IMR-90 (cell line): ENCODE measurements around the gene F2RL1. TPM values are rescaled to one million over a fixed set of nuclear protein-coding genes. Genes with fewer than 3 reads are reported as not detected.

Experiments used
- ATAC-seq: fragments of 200-7000 bp; cut with Tn5 transposase; 2 replicates; pipeline ENCODE4 v1.9.1; 2020; ENCODE audit warnings: low read depth, mild to moderate bottlenecking, moderate library complexity
- BruUV-seq: library from RNA; stranded (reverse); fragments of 400-500 nt; replicated peaks from 2 replicates; lab custom pipeline; 2021; lab: Mats Ljungman, UMichigan
- CTCF ChIA-PET: fragments of 300-600 bp; formaldehyde crosslinking; extraction: SDS; loops from one replicate; lab custom pipeline; 2021; ENCODE audit warnings: antibody characterized with exemption; lab: Yijun Ruan, JAX
- POLR2A ChIA-PET: fragments of 300-600 bp; sonication (Branson Sonifier 250); formaldehyde crosslinking; loops from one replicate; lab custom pipeline; 2022; ENCODE audit warnings: antibody characterized with exemption; ENCODE audit not compliant: unreplicated experiment; lab: Charles Lee
- DNase-seq: peaks from one replicate; pipeline ENCODE4 v3.0.0; 2013
- H2AFZ ChIP-seq: replicated peaks from 2 replicates; pipeline ENCODE3; 2013; ENCODE audit warnings: low read length, mild to moderate bottlenecking; ENCODE audit not compliant: poor library complexity
- H2AK5ac ChIP-seq: 2 replicates; pipeline ENCODE4 v1.6.1; 2013; ENCODE audit warnings: low read depth, low read length, inconsistent platforms
- H2AK9ac ChIP-seq: replicated peaks from 2 replicates; pipeline ENCODE3; 2013; ENCODE audit warnings: mild to moderate bottlenecking, low read depth, low read length, moderate library complexity; ENCODE audit not compliant: poor library complexity
- H2BK120ac ChIP-seq: 2 replicates; pipeline ENCODE4 v1.6.1; 2013; ENCODE audit warnings: low read depth, low read length, inconsistent platforms
- H2BK15ac ChIP-seq: 3 replicates; pipeline ENCODE4 v1.6.1; 2013; ENCODE audit warnings: low read depth, low read length, inconsistent platforms
- H2BK20ac ChIP-seq: 2 replicates; pipeline ENCODE4 v1.6.1; 2013; ENCODE audit warnings: low read depth, mild to moderate bottlenecking, inconsistent platforms, low read length, moderate library complexity
- H2BK5ac ChIP-seq: 2 replicates; pipeline ENCODE4 v1.6.1; 2013; ENCODE audit warnings: mild to moderate bottlenecking, low read depth, low read length, inconsistent platforms; ENCODE audit not compliant: poor library complexity, severe bottlenecking
- H3K14ac ChIP-seq: replicated peaks from 2 replicates; pipeline ENCODE4 v1.6.1; 2013; ENCODE audit warnings: low read depth, low read length, inconsistent platforms
- H3K18ac ChIP-seq: 2 replicates; pipeline ENCODE4 v1.6.1; 2013; ENCODE audit warnings: low read depth, low read length, control low read depth
- H3K23ac ChIP-seq: 2 replicates; pipeline ENCODE4 v1.6.1; 2013; ENCODE audit warnings: low read depth, low read length, inconsistent platforms
- H3K27ac ChIP-seq: 2 replicates; pipeline ENCODE4 v1.5.1; 2013; ENCODE audit warnings: mild to moderate bottlenecking, control low read depth, low read length; ENCODE audit not compliant: insufficient read depth
- H3K27me3 ChIP-seq: 2 replicates; pipeline ENCODE4 v1.6.1; 2013; ENCODE audit warnings: low read length; ENCODE audit not compliant: control insufficient read depth, insufficient read depth
- H3K36me3 ChIP-seq: 2 replicates; pipeline ENCODE4 v1.6.1; 2013; ENCODE audit warnings: low read length, mixed read lengths; ENCODE audit not compliant: control insufficient read depth, insufficient read depth
- H3K4ac ChIP-seq: 2 replicates; pipeline ENCODE4 v1.6.1; 2013; ENCODE audit warnings: low read depth, low read length, inconsistent platforms
- H3K4me1 ChIP-seq: 2 replicates; pipeline ENCODE4 v1.6.1; 2013; ENCODE audit warnings: low read length, mixed read lengths; ENCODE audit not compliant: control insufficient read depth, insufficient read depth
- H3K4me2 ChIP-seq: 2 replicates; pipeline ENCODE4 v1.6.1; 2013; ENCODE audit warnings: low read depth, mild to moderate bottlenecking, control low read depth, low read length, moderate library complexity
- H3K4me3 ChIP-seq: 2 replicates; pipeline ENCODE4 v1.5.1; 2013; ENCODE audit warnings: low read depth, mild to moderate bottlenecking, control low read depth, low read length, moderate library complexity; ENCODE audit not compliant: insufficient read depth
- H3K56ac ChIP-seq: 2 replicates; pipeline ENCODE4 v1.6.1; 2013; ENCODE audit warnings: low read length, inconsistent platforms; ENCODE audit not compliant: insufficient read depth; ENCODE audit errors: extremely low read depth
- H3K79me1 ChIP-seq, 2 experiments: 2 replicates each; pipeline ENCODE4 v1.6.1; 2013; ENCODE audit warnings: low read length in 2 of 2, inconsistent platforms in 1 of 2, low read depth in 1 of 2
- H3K9ac ChIP-seq: 2 replicates; pipeline ENCODE4 v1.6.1; 2013; ENCODE audit warnings: low read depth, low read length, control low read depth
- H3K9me1 ChIP-seq: 2 replicates; pipeline ENCODE4 v1.6.1; 2013; ENCODE audit warnings: low read length, inconsistent platforms; ENCODE audit not compliant: insufficient read depth
- H3K9me3 ChIP-seq: 2 replicates; pipeline ENCODE4 v1.6.1; 2013; ENCODE audit warnings: low read length; ENCODE audit not compliant: control insufficient read depth, insufficient read depth
- H4K20me1 ChIP-seq: 2 replicates; pipeline ENCODE4 v1.6.1; 2013; ENCODE audit warnings: low read length, inconsistent platforms; ENCODE audit not compliant: insufficient read depth
- H4K5ac ChIP-seq: 2 replicates; pipeline ENCODE4 v1.6.1; 2013; ENCODE audit warnings: mild to moderate bottlenecking, low read depth, low read length, control low read depth
- H4K8ac ChIP-seq, 2 experiments: 2 replicates each; pipeline ENCODE4 v1.6.1; 2013; ENCODE audit warnings: low read depth in 2 of 2, low read length in 2 of 2, control low read depth in 1 of 2, inconsistent platforms in 1 of 2
- H4K91ac ChIP-seq: 2 replicates; pipeline ENCODE4 v1.6.1; 2013; ENCODE audit warnings: low read depth, low read length, inconsistent platforms; ENCODE audit not compliant: insufficient read depth
- BHLHE40 ChIP-seq: fragments of 150-350 bp; IDR thresholded peaks from 2 replicates; pipeline ENCODE4 v1.6.1; 2016; ENCODE audit warnings: mild to moderate bottlenecking, low read depth, low read length
- CEBPB ChIP-seq: IDR thresholded peaks from 2 replicates; pipeline ENCODE4 v1.6.1; 2012; ENCODE audit warnings: low read depth, low read length, improper control_type of control experiment
- CTCF ChIP-seq: conservative IDR thresholded peaks from 2 replicates; pipeline ENCODE4 v1.5.1; 2012; ENCODE audit warnings: mild to moderate bottlenecking, low read depth, low read length, improper control_type of control experiment
- MAFK ChIP-seq: IDR thresholded peaks from 2 replicates; pipeline ENCODE4 v1.6.1; 2012; ENCODE audit warnings: low read depth, low read length, improper control_type of control experiment
- MAZ ChIP-seq: IDR thresholded peaks from 2 replicates; pipeline ENCODE4 v1.6.1; 2012; ENCODE audit warnings: low read depth, mild to moderate bottlenecking, low read length, improper control_type of control experiment, moderate library complexity, borderline replicate concordance
- NFE2L2 ChIP-seq: fragments of 150-350 bp; IDR thresholded peaks from 2 replicates; pipeline ENCODE4 v1.6.1; 2016; ENCODE audit warnings: low read depth, mild to moderate bottlenecking, low read length
- RAD21 ChIP-seq: IDR thresholded peaks from 2 replicates; pipeline ENCODE4 v1.6.1; 2012; ENCODE audit warnings: low read length, improper control_type of control experiment
- RCOR1 ChIP-seq: IDR thresholded peaks from 2 replicates; pipeline ENCODE4 v1.6.1; 2012; ENCODE audit warnings: mild to moderate bottlenecking, low read length, improper control_type of control experiment; ENCODE audit not compliant: insufficient replicate concordance
- RFX5 ChIP-seq: IDR thresholded peaks from 2 replicates; pipeline ENCODE4 v1.8.0; 2012; ENCODE audit warnings: low read depth, mild to moderate bottlenecking, low read length, moderate library complexity
- SMC3 ChIP-seq: fragments of 150-350 bp; IDR thresholded peaks from 2 replicates; pipeline ENCODE4 v1.6.1; 2016; ENCODE audit warnings: low read depth, mild to moderate bottlenecking, antibody characterized with exemption, low read length, moderate library complexity
- WGBS, 2 experiments: methylation state at CpG; one replicate each; pipeline versions ENCODE4 v1.1.5 to v1.1.7; 2013; ENCODE audit warnings: missing lambda C conversion rate in 2 of 2; ENCODE audit not compliant: insufficient read length in 1 of 2; ENCODE audit errors: extremely low coverage in 2 of 2; 5-methylcytosine and 5-hydroxymethylcytosine counted together
- dilution Hi-C: fragments of 300-500 bp; cut with HindIII; formaldehyde crosslinking; loops from one replicate; pipeline ENCODE4 v1.14.3; 2018; ENCODE audit warnings: low sequenced_read_pairs; ENCODE audit not compliant: unreplicated experiment
- in situ Hi-C: fragments of 300-500 bp; cut with MboI; formaldehyde crosslinking; loops from 3 replicates; pipeline ENCODE4 v1.14.3; 2019; ENCODE audit warnings: low sequenced_read_pairs, inconsistent platforms, mixed read lengths
- intact Hi-C: fragments of 100-400 bp; cut with micrococcal nuclease; formaldehyde crosslinking; loops from 2 replicates; pipeline ENCODE4 v1.10.0; 2022
- polyA plus RNA-seq, 3 experiments: library from polyadenylated mRNA; depleted of rRNA; stranded (reverse); fragments of >200 nt; gene quantifications; 2 replicates each; pipeline ENCODE4 v1.2.3, GENCODE V29; 2012; ENCODE audit warnings: low replicate concordance in 1 of 3
- total RNA-seq: library from RNA; depleted of rRNA; stranded (reverse); fragments of >200 nt; gene quantifications from 2 replicates; pipeline ENCODE4 v1.2.3, GENCODE V29; 2012
- TF ChIP-seq, protein P1 (sequence below): fragments of 150-350 bp; IDR thresholded peaks from 2 replicates; pipeline ENCODE4 v1.6.1; 2017; ENCODE audit warnings: mild to moderate bottlenecking, antibody characterized with exemption, low read length, low read depth
- TF ChIP-seq, protein P2 (sequence below): fragments of 150-350 bp; IDR thresholded peaks from 2 replicates; pipeline ENCODE4 v1.6.1; 2016; ENCODE audit warnings: low read depth, mild to moderate bottlenecking, low read length, moderate library complexity, borderline replicate concordance

The F2RL1 gene
- total and polyA plus RNA-seq, 2 of the 4 experiments (the other 2 are of a cell fraction), result 5.6 to 12.4 TPM

DNA sequence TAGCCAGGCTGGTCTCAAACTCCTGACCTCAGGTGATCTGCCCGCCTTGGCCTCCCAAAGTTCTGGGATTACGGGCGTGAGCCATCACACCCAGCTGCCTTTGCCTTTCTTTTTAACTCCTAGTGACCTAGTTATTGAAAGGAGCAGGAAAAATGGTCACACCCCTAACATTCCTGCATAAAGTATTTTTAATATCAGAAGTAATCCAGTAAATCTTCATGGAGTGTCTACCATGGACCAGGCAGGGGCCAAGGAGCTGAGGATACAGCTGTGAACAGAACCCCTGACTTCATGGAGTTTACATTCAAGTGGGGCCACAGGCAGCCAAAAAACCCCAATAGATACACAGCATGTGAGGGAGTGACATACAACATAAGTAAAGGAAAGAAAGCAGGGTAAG, 18.3 kb upstream of the F2RL1 start:
- H3K36me3 ChIP-seq, result no peaks in the 10 kb centered on the region
- no peak overlapping the region for H2AFZ ChIP-seq
- in situ Hi-C loops, result no loop called here
- no peaks in the 10 kb centered on the region for H3K9me3 ChIP-seq
- peaks cover 7% of the 10 kb centered on the region for H3K4me1 ChIP-seq
- peak overlapping the region; percentile 47; the same call in 1 of the 3 replicates for H2BK15ac ChIP-seq
- no peak overlapping the region for H4K5ac ChIP-seq
- no peak overlapping the region for H2BK20ac ChIP-seq
- no peak for ATAC-seq
- H3K9me1 ChIP-seq, result no peaks in the 10 kb centered on the region
- dilution Hi-C loops, result no loop called here
- no peak overlapping the region for H3K4me3 ChIP-seq
- BruUV-seq, result no TSS peak
- H3K23ac ChIP-seq, result no peak overlapping the region
- H3K27ac ChIP-seq, result no peak overlapping the region
- no peaks in the 10 kb centered on the region for H3K79me1 ChIP-seq
- H4K8ac ChIP-seq, result peak overlapping the region in 1 of 2 experiments; percentile 37; a peak in 1 of 4 replicates
- no peak overlapping the region for H3K14ac ChIP-seq
- H3K27me3 ChIP-seq, result no peaks in the 10 kb centered on the region
- no peak overlapping the region for H4K91ac ChIP-seq
- H3K9ac ChIP-seq, result no peak overlapping the region
- ChIA-PET POLR2A (no interaction called here), CTCF (no interaction called here)
- DNase-seq, result no peak
- WGBS, 2 experiments, result no CpG with 5 or more reads among the region's 3 CpGs
- peak overlapping the region; percentile 73; the same call in 1 of the 2 replicates for H2BK120ac ChIP-seq
- peak overlapping the region; percentile 41; the same call in 1 of the 2 replicates for H3K4ac ChIP-seq
- H3K18ac ChIP-seq, result 0 out of 2 replicates have a peak overlapping the region, but pooled peaks have one; percentile 25
- no peak overlapping the region for H2BK5ac ChIP-seq
- no peak overlapping the region for H3K4me2 ChIP-seq
- intact Hi-C loops, result no loop called here
- no peak overlapping the region for H2AK9ac ChIP-seq
- no peak overlapping the region for H3K56ac ChIP-seq
- TF ChIP-seq RCOR1 (no peak), SMC3 (no peak), RAD21 (no peak), NFE2L2 (no peak), MAFK (no peak), CTCF (no peak), MAZ (no peak), RFX5 (no peak), CEBPB (no peak), BHLHE40 (no peak)
- TF ChIP-seq, protein P1, sequence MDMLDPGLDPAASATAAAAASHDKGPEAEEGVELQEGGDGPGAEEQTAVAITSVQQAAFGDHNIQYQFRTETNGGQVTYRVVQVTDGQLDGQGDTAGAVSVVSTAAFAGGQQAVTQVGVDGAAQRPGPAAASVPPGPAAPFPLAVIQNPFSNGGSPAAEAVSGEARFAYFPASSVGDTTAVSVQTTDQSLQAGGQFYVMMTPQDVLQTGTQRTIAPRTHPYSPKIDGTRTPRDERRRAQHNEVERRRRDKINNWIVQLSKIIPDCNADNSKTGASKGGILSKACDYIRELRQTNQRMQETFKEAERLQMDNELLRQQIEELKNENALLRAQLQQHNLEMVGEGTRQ, result no peak
- TF ChIP-seq, protein P2, sequence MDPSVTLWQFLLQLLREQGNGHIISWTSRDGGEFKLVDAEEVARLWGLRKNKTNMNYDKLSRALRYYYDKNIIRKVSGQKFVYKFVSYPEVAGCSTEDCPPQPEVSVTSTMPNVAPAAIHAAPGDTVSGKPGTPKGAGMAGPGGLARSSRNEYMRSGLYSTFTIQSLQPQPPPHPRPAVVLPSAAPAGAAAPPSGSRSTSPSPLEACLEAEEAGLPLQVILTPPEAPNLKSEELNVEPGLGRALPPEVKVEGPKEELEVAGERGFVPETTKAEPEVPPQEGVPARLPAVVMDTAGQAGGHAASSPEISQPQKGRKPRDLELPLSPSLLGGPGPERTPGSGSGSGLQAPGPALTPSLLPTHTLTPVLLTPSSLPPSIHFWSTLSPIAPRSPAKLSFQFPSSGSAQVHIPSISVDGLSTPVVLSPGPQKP, result no peak
- no peaks in the 10 kb centered on the region for H4K20me1 ChIP-seq
- H2AK5ac ChIP-seq, result peak overlapping the region; percentile 35; the same call in 1 of the 2 replicates
